Mesendoderm (in vitro differentiated cells): ENCODE measurements around the gene CSAD.

Experiments used
- DNase-seq: peaks from one replicate; pipeline ENCODE4 v3.0.0; 2013
- H2AK5ac ChIP-seq: 2 replicates; pipeline ENCODE4 v1.6.1; 2013; ENCODE audit warnings: low read length, inconsistent platforms
- H2BK120ac ChIP-seq: 2 replicates; pipeline ENCODE4 v1.6.1; 2013; ENCODE audit warnings: low read depth, mild to moderate bottlenecking, low read length, moderate library complexity, mixed read lengths
- H2BK15ac ChIP-seq: replicated peaks from 2 replicates; pipeline ENCODE4 v1.6.1; 2013; ENCODE audit warnings: low read depth, mild to moderate bottlenecking, moderate library complexity
- H2BK5ac ChIP-seq: 2 replicates; pipeline ENCODE4 v1.6.1; 2013; ENCODE audit warnings: low read length, inconsistent platforms
- H3K18ac ChIP-seq: 2 replicates; pipeline ENCODE4 v1.6.1; 2013; ENCODE audit warnings: mild to moderate bottlenecking, low read length, mixed read lengths
- H3K23ac ChIP-seq: one replicate; pipeline ENCODE4 v1.6.1; 2013; ENCODE audit warnings: low read length
- H3K27ac ChIP-seq: 2 replicates; pipeline ENCODE4 v1.5.1; 2013; ENCODE audit warnings: low read depth, mild to moderate bottlenecking, inconsistent platforms, low read length, moderate library complexity
- H3K27me3 ChIP-seq: 2 replicates; pipeline ENCODE4 v1.6.1; 2013; ENCODE audit warnings: low read length, control low read depth, mild to moderate bottlenecking, inconsistent platforms; ENCODE audit not compliant: insufficient read depth, poor library complexity
- H3K36me3 ChIP-seq: 2 replicates; pipeline ENCODE4 v1.6.1; 2013; ENCODE audit warnings: low read length, inconsistent platforms; ENCODE audit not compliant: control insufficient read depth, insufficient read depth
- H3K4ac ChIP-seq: one replicate; pipeline ENCODE4 v1.6.1; 2013; ENCODE audit warnings: low read depth, mild to moderate bottlenecking, low read length, moderate library complexity
- H3K4me1 ChIP-seq: 2 replicates; pipeline ENCODE4 v1.6.1; 2013; ENCODE audit warnings: low read depth, low read length, inconsistent platforms; ENCODE audit not compliant: control insufficient read depth
- H3K4me2 ChIP-seq: 2 replicates; pipeline ENCODE4 v1.6.1; 2013; ENCODE audit warnings: low read length
- H3K4me3 ChIP-seq: 2 replicates; pipeline ENCODE4 v1.5.1; 2013; ENCODE audit warnings: mild to moderate bottlenecking, low read length
- H3K56ac ChIP-seq: one replicate; pipeline ENCODE4 v1.6.1; 2013; ENCODE audit warnings: low read length
- H3K79me1 ChIP-seq: 2 replicates; pipeline ENCODE4 v1.6.1; 2013; ENCODE audit warnings: low read length, inconsistent platforms
- H3K79me2 ChIP-seq: 2 replicates; pipeline ENCODE4 v1.6.1; 2013; ENCODE audit warnings: mild to moderate bottlenecking, low read length; ENCODE audit not compliant: control insufficient read depth, insufficient read depth
- H3K9ac ChIP-seq: 2 replicates; pipeline ENCODE4 v1.6.1; 2013; ENCODE audit warnings: low read length, inconsistent platforms
- H4K5ac ChIP-seq: one replicate; pipeline ENCODE4 v1.6.1; 2013; ENCODE audit warnings: low read length
- H4K8ac ChIP-seq: one replicate; pipeline ENCODE4 v1.6.1; 2013; ENCODE audit warnings: low read depth, mild to moderate bottlenecking, control low read depth, low read length, moderate library complexity
- WGBS: extraction: QIAGEN DNeasy Blood & Tissue Kit; methylation state at CpG from one replicate; pipeline ENCODE4 v1.1.7; 2013; ENCODE audit warnings: low lambda C conversion rate, missing lambda C conversion rate; ENCODE audit not compliant: insufficient coverage; ENCODE audit errors: extremely low coverage; 5-methylcytosine and 5-hydroxymethylcytosine counted together

Gene CSAD

GRCh38 chr12:53151039-53151438 lies 29.7 kb downstream of the CSAD start:
- Histone ChIP-seq H3K18ac (no peak overlapping the region), H3K27ac (peak overlapping the region; percentile 11), H3K23ac (no peak overlapping the region), H3K4me3 (no peak overlapping the region), H4K8ac (no peak overlapping the region), H2BK5ac (no peak overlapping the region), H3K4me2 (no peak overlapping the region), H3K9ac (no peak overlapping the region), H2AK5ac (no peak overlapping the region), H3K79me1 (no peaks in the 10 kb centered on the region), H3K56ac (no peak overlapping the region), H3K4me1 (no peaks in the 10 kb centered on the region), H3K79me2 (no peaks in the 10 kb centered on the region), H3K36me3 (no peaks in the 10 kb centered on the region), H3K27me3 (no peaks in the 10 kb centered on the region), H2BK120ac (no peak overlapping the region), H2BK15ac (no peak overlapping the region), H4K5ac (no peak overlapping the region), H3K4ac (no peak overlapping the region)
- no peak for DNase-seq
- no CpG with 5 or more reads among the region's 6 CpGs for WGBS

- Histone ChIP-seq H4K5ac (no peak overlapping the region), H3K4me2 (no peak overlapping the region), H3K4me3 (no peak overlapping the region), H2BK120ac (no peak overlapping the region), H3K4me1 (no peaks in the 10 kb centered on the region), H2BK15ac (no peak overlapping the region), H3K79me1 (no peaks in the 10 kb centered on the region), H3K56ac (no peak overlapping the region), H4K8ac (no peak overlapping the region), H3K9ac (no peak overlapping the region), H3K4ac (no peak overlapping the region), H3K27ac (no peak overlapping the region), H2AK5ac (no peak overlapping the region), H2BK5ac (no peak overlapping the region), H3K36me3 (no peaks in the 10 kb centered on the region), H3K27me3 (no peaks in the 10 kb centered on the region), H3K23ac (no peak overlapping the region), H3K79me2 (no peaks in the 10 kb centered on the region), H3K18ac (no peak overlapping the region)
- WGBS = no CpG with 5 or more reads among the region's 15 CpGs
- DNase-seq = no peak
Measured at GRCh38 chr12:53147653-53148052, 33.1 kb downstream of the CSAD start.

- no peak overlapping the region for H3K18ac ChIP-seq
- H4K8ac ChIP-seq = no peak overlapping the region
- no peak for DNase-seq
- no peak overlapping the region for H4K5ac ChIP-seq
- no peak overlapping the region for H2BK120ac ChIP-seq
- no peaks in the 10 kb centered on the region for H3K4me1 ChIP-seq
- H3K36me3 ChIP-seq = no peaks in the 10 kb centered on the region
- WGBS = no CpG with 5 or more reads among the region's 5 CpGs
- H3K27ac ChIP-seq = no peak overlapping the region
- no peak overlapping the region for H3K4me3 ChIP-seq
- no peaks in the 10 kb centered on the region for H3K27me3 ChIP-seq
- H3K4me2 ChIP-seq = no peak overlapping the region
- no peaks in the 10 kb centered on the region for H3K79me2 ChIP-seq
- no peak overlapping the region for H2BK15ac ChIP-seq
- H3K79me1 ChIP-seq = no peaks in the 10 kb centered on the region
- H3K9ac ChIP-seq = no peak overlapping the region
- no peak overlapping the region for H2BK5ac ChIP-seq
- no peak overlapping the region for H2AK5ac ChIP-seq
- H3K4ac ChIP-seq = no peak overlapping the region
- H3K23ac ChIP-seq = no peak overlapping the region
- no peak overlapping the region for H3K56ac ChIP-seq
Measured at GRCh38 chr12:53147181-53147580, 33.5 kb downstream of the CSAD start.

- WGBS = no CpG with 5 or more reads among the region's 5 CpGs
Measured at GRCh38 chr12:53145383-53146260, 35.1 kb downstream of the CSAD start.

GRCh38 chr12:53143355-53143754 lies 37.4 kb downstream of the CSAD start:
- no CpG with 5 or more reads among the region's 4 CpGs for WGBS
- no peaks in the 10 kb centered on the region for H3K36me3 ChIP-seq
- H2BK15ac ChIP-seq = no peak overlapping the region
- no peaks in the 10 kb centered on the region for H3K79me2 ChIP-seq
- no peak overlapping the region for H2BK120ac ChIP-seq
- H4K5ac ChIP-seq = no peak overlapping the region
- peak overlapping the region; percentile 31 for H3K56ac ChIP-seq
- H3K27ac ChIP-seq = no peak overlapping the region
- H2AK5ac ChIP-seq = no peak overlapping the region
- no peak overlapping the region for H3K4ac ChIP-seq
- no peak overlapping the region for H3K9ac ChIP-seq
- no peak overlapping the region for H3K4me2 ChIP-seq
- H3K23ac ChIP-seq = no peak overlapping the region
- no peak overlapping the region for H3K4me3 ChIP-seq
- no peaks in the 10 kb centered on the region for H3K27me3 ChIP-seq
- no peaks in the 10 kb centered on the region for H3K79me1 ChIP-seq
- H2BK5ac ChIP-seq = no peak overlapping the region
- H3K18ac ChIP-seq = no peak overlapping the region
- no peak overlapping the region for H4K8ac ChIP-seq
- H3K4me1 ChIP-seq = no peaks in the 10 kb centered on the region
- peak; percentile 80 for DNase-seq

More at GRCh38 chr12:53145383-53146260, 35.1 kb downstream of the CSAD start:
- no peak overlapping the region for H2BK5ac ChIP-seq
- no peak overlapping the region for H3K4ac ChIP-seq
- no peak overlapping the region for H2BK15ac ChIP-seq
- H3K56ac ChIP-seq = peak overlapping the region; percentile 10
- no peak overlapping the region for H2BK120ac ChIP-seq
- peak overlapping the region; percentile 23 for H2AK5ac ChIP-seq
- no peak for DNase-seq
- no peaks in the 10 kb centered on the region for H3K27me3 ChIP-seq
- H3K4me3 ChIP-seq = no peak overlapping the region
- H3K79me2 ChIP-seq = no peaks in the 10 kb centered on the region
- no peaks in the 10 kb centered on the region for H3K4me1 ChIP-seq
- no peaks in the 10 kb centered on the region for H3K36me3 ChIP-seq
- no peak overlapping the region for H3K23ac ChIP-seq
- H4K8ac ChIP-seq = no peak overlapping the region
- H3K4me2 ChIP-seq = no peak overlapping the region
- H3K9ac ChIP-seq = no peak overlapping the region
- H3K18ac ChIP-seq = no peak overlapping the region
- H3K27ac ChIP-seq = no peak overlapping the region
- H3K79me1 ChIP-seq = no peaks in the 10 kb centered on the region
- H4K5ac ChIP-seq = no peak overlapping the region

GRCh38 chr12:53133722-53134121 lies 47.0 kb downstream of the CSAD start:
- no peak overlapping the region for H3K4me2 ChIP-seq
- WGBS = no CpG with 5 or more reads among the region's 3 CpGs
- no peak overlapping the region for H2AK5ac ChIP-seq
- H3K79me2 ChIP-seq = no peaks in the 10 kb centered on the region
- H3K36me3 ChIP-seq = no peaks in the 10 kb centered on the region
- H3K9ac ChIP-seq = no peak overlapping the region
- no peak overlapping the region for H3K23ac ChIP-seq
- H2BK15ac ChIP-seq = no peak overlapping the region
- no peaks in the 10 kb centered on the region for H3K27me3 ChIP-seq
- no peak overlapping the region for H3K56ac ChIP-seq
- no peak overlapping the region for H3K18ac ChIP-seq
- no peak overlapping the region for H4K5ac ChIP-seq
- no peaks in the 10 kb centered on the region for H3K4me1 ChIP-seq
- no peak overlapping the region for H2BK120ac ChIP-seq
- H3K4ac ChIP-seq = no peak overlapping the region
- no peak overlapping the region for H3K4me3 ChIP-seq
- no peaks in the 10 kb centered on the region for H3K79me1 ChIP-seq
- no peak overlapping the region for H3K27ac ChIP-seq
- H2BK5ac ChIP-seq = no peak overlapping the region
- no peak for DNase-seq
- H4K8ac ChIP-seq = no peak overlapping the region
